GM23338 (cell line): ENCODE data around the gene CD38. TPM values are rescaled to one million over a fixed set of nuclear protein-coding genes. Genes with fewer than 3 reads are reported as not detected.

Experiments used
- ATAC-seq: fragments of 200-7000 bp; cut with Tn5 transposase; 3 replicates; pipeline ENCODE4 v1.9.1; 2020
- DNase-seq: peaks from one replicate; pipeline ENCODE4 v3.0.0-alpha.2; 2015; ENCODE audit warnings: low spot score
- H2AFZ ChIP-seq: fragments of 200-600 bp; sonication (generic); 2 replicates; pipeline ENCODE4 v1.8.0; 2016; ENCODE audit warnings: antibody characterized with exemption, mild to moderate bottlenecking, moderate library complexity
- H3F3A ChIP-seq: fragments of 200-600 bp; sonication (generic); replicated peaks from 2 replicates; pipeline ENCODE4 v1.8.0; 2017; ENCODE audit warnings: antibody characterized with exemption, mixed run types, low read depth
- H3K27ac ChIP-seq: fragments of 200-600 bp; sonication (generic); 2 replicates; pipeline ENCODE4 v1.6.1; 2016; ENCODE audit warnings: low read depth
- H3K27me3 ChIP-seq: fragments of 200-600 bp; sonication (generic); 2 replicates; pipeline ENCODE4 v1.8.0; 2016; ENCODE audit warnings: mild to moderate bottlenecking, mixed run types, moderate library complexity; ENCODE audit not compliant: insufficient read depth
- H3K36me3 ChIP-seq: fragments of 200-600 bp; sonication (generic); 2 replicates; pipeline ENCODE4 v1.8.0; 2016; ENCODE audit warnings: mild to moderate bottlenecking; ENCODE audit not compliant: insufficient read depth
- H3K4me1 ChIP-seq: fragments of 200-600 bp; sonication (generic); 2 replicates; pipeline ENCODE4 v1.8.0; 2016; ENCODE audit warnings: mild to moderate bottlenecking, moderate library complexity; ENCODE audit not compliant: insufficient read depth
- H3K4me2 ChIP-seq: fragments of 200-600 bp; sonication (generic); 2 replicates; pipeline ENCODE4 v1.7.1; 2017; ENCODE audit warnings: mixed run types
- H3K4me3 ChIP-seq: fragments of 200-600 bp; sonication (generic); 2 replicates; pipeline ENCODE4 v1.6.1; 2016; ENCODE audit warnings: mixed run types
- H3K79me2 ChIP-seq: fragments of 200-600 bp; sonication (generic); replicated peaks from 2 replicates; pipeline ENCODE4 v1.8.0; 2017; ENCODE audit warnings: mild to moderate bottlenecking; ENCODE audit not compliant: insufficient read depth
- H3K9me2 ChIP-seq: fragments of 200-600 bp; sonication (generic); 2 replicates; pipeline ENCODE4 v1.8.0; 2017; ENCODE audit not compliant: insufficient read depth
- H4K20me1 ChIP-seq: fragments of 200-600 bp; sonication (generic); replicated peaks from 2 replicates; pipeline ENCODE4 v1.8.0; 2017; ENCODE audit warnings: mild to moderate bottlenecking; ENCODE audit not compliant: insufficient read depth
- H3K27ac Mint-ChIP-seq: 2 replicates; pipeline ENCODE4 v1.8.0; 2020; ENCODE audit warnings: inconsistent platforms, mild to moderate bottlenecking, moderate library complexity, mixed read lengths
- H3K27me3 Mint-ChIP-seq: 3 replicates; pipeline ENCODE4 v1.8.0; 2022; ENCODE audit warnings: low read depth, mild to moderate bottlenecking, moderate library complexity, mixed read lengths, inconsistent platforms; ENCODE audit not compliant: insufficient read depth, poor library complexity
- H3K36me3 Mint-ChIP-seq: 3 replicates; pipeline ENCODE4 v1.8.0; 2021; ENCODE audit warnings: low read depth, mild to moderate bottlenecking, inconsistent platforms, moderate library complexity, mixed read lengths
- H3K4me1 Mint-ChIP-seq: 3 replicates; pipeline ENCODE4 v1.8.0; 2020; ENCODE audit warnings: mild to moderate bottlenecking, inconsistent platforms, mixed read lengths
- H3K4me3 Mint-ChIP-seq: 3 replicates; pipeline ENCODE4 v1.8.0; 2021; ENCODE audit warnings: moderate library complexity, mild to moderate bottlenecking, inconsistent platforms, mixed read lengths
- H3K9me3 Mint-ChIP-seq: 3 replicates; pipeline ENCODE4 v1.8.0; 2020; ENCODE audit warnings: moderate library complexity, mild to moderate bottlenecking, inconsistent platforms, mixed read lengths
- CTCF ChIP-seq, 2 experiments: fragments of 200-600 bp in 1 of 2; sonication (generic) in 1 of 2; conservative IDR thresholded peaks; 2 replicates each; pipeline versions ENCODE4 v1.5.1 to v1.6.1; 2016 to 2017; ENCODE audit warnings: antibody characterized with exemption in 2 of 2, low read depth in 2 of 2, mild to moderate bottlenecking in 2 of 2, moderate library complexity in 1 of 2
- POLR2AphosphoS5 ChIP-seq: IDR thresholded peaks from 2 replicates; pipeline ENCODE4 v1.6.1; 2016; ENCODE audit warnings: antibody characterized with exemption, low read depth
- REST ChIP-seq: IDR thresholded peaks from one replicate; pipeline ENCODE4 v1.6.1; 2018; ENCODE audit warnings: antibody characterized with exemption; ENCODE audit not compliant: unreplicated experiment
- STAT1 ChIP-seq: IDR thresholded peaks from one replicate; pipeline ENCODE4 v1.6.1; 2016; ENCODE audit warnings: antibody characterized with exemption; ENCODE audit not compliant: unreplicated experiment
- ZNF331 ChIP-seq: fragments of 250-450 bp; sonication (Bioruptor Pico); IDR thresholded peaks from 2 replicates; pipeline ENCODE4 v1.5.0; 2020; ENCODE audit warnings: low read depth, mild to moderate bottlenecking, moderate library complexity
- polyA plus RNA-seq: library from polyadenylated mRNA; unstranded; fragments of >200 nt; fragmentation: Nextera tagmentation; extraction: Ambion mirVana; gene quantifications from 2 replicates; pipeline ENCODE4 v1.2.1, GENCODE V29; 2016
- total RNA-seq: library from RNA; depleted of rRNA; stranded (reverse); fragments of >200 nt; shearing (Covaris generic); gene quantifications from 2 replicates; pipeline ENCODE4 v1.2.3, GENCODE V29; 2014

CD38 gene
- total and polyA plus RNA-seq, 2 experiments from 2014 or later, result 0.17 to 0.24 TPM

GRCh38 chr4:15746110-15746509 is 32.0 kb upstream of the CD38 start:
- peaks cover 3% of the 10 kb centered on the region; the same call in 1 of the 3 replicates for H3K9me3 Mint-ChIP-seq
- Histone ChIP-seq H3K27me3 (no peaks in the 10 kb centered on the region), H3K9me2 (no peaks in the 10 kb centered on the region), H3K79me2 (no peaks in the 10 kb centered on the region), H3K4me1 (no peaks in the 10 kb centered on the region), H3F3A (no peaks in the 10 kb centered on the region), H3K4me2 (no peak overlapping the region), H3K27ac (no peak overlapping the region), H3K4me3 (no peak overlapping the region), H3K36me3 (no peaks in the 10 kb centered on the region), H2AFZ (no peak overlapping the region), H4K20me1 (no peaks in the 10 kb centered on the region)
- TF ChIP-seq REST (no peak), ZNF331 (no peak)
- ATAC-seq (no peak), DNase-seq (no peak)
- H3K4me1 Mint-ChIP-seq, result no peaks in the 10 kb centered on the region
- 0 out of 3 replicates have a peak, but pooled peaks cover 2% of the 10 kb centered on the region for H3K36me3 Mint-ChIP-seq
- H3K4me3 Mint-ChIP-seq, result no peak overlapping the region
- no peak overlapping the region for H3K27ac Mint-ChIP-seq
- H3K27me3 Mint-ChIP-seq, result peaks cover 3% of the 10 kb centered on the region

GRCh38 chr4:15749001-15749400 is 29.1 kb upstream of the CD38 start:
- peak; percentile 80 for ATAC-seq
- H3K36me3 Mint-ChIP-seq, result no peaks in the 10 kb centered on the region

More at GRCh38 chr4:15749001-15749400, 29.1 kb upstream of the CD38 start:
- no peak for TF ChIP-seq POLR2AphosphoS5
- no peak for TF ChIP-seq ZNF331
- TF ChIP-seq STAT1, result no peak
- peak; percentile 32 to 50; a peak in 3 of 4 replicates for TF ChIP-seq CTCF (conservative IDR thresholded peaks at IDR 0.05; ENCODE audit: low read depth in 2 of 2)
- H3K79me2 ChIP-seq, result no peaks in the 10 kb centered on the region
- H3K36me3 ChIP-seq, result no peaks in the 10 kb centered on the region
- no peak overlapping the region for H3K27ac Mint-ChIP-seq
- no peaks in the 10 kb centered on the region; the same call in 1 of the 2 replicates for H3K9me2 ChIP-seq
- H3K4me1 ChIP-seq, result no peaks in the 10 kb centered on the region
- no peaks in the 10 kb centered on the region for H3K27me3 ChIP-seq
- no peak overlapping the region for H3K27ac ChIP-seq
- no peak overlapping the region for H3K4me3 Mint-ChIP-seq
- H4K20me1 ChIP-seq, result no peaks in the 10 kb centered on the region
- no peaks in the 10 kb centered on the region for H3K4me1 Mint-ChIP-seq
- no peaks in the 10 kb centered on the region for H3K27me3 Mint-ChIP-seq
- H2AFZ ChIP-seq, result peak overlapping the region; percentile 57; the same call in 1 of the 2 replicates
- H3K9me3 Mint-ChIP-seq, result no peaks in the 10 kb centered on the region
- no peak overlapping the region for H3K4me3 ChIP-seq
- peak; percentile 43 for DNase-seq
- H3F3A ChIP-seq, result no peaks in the 10 kb centered on the region
- H3K4me2 ChIP-seq, result no peak overlapping the region
